ENCODE data around the gene ZNF85.

GRCh38 chr19:20969498-20969897 is 46.4 kb downstream of the ZNF85 start:
- no peak for TF ChIP-seq CTCF (IDR thresholded peaks at IDR 0.05)
- TF ChIP-seq POLR2A (IDR thresholded peaks at IDR 0.05): no peak
- no peak for TF ChIP-seq EP300 (IDR thresholded peaks at IDR 0.05)
- TF ChIP-seq POLR2AphosphoS5 (IDR thresholded peaks at IDR 0.05): no peak
